RPMI8226 (cell line): Measurements from ENCODE around the gene TMEM53.
"Not testable (repeated sequence)": the region's sequence is repeated elsewhere in the genome, so short reads cannot be mapped to it uniquely, and the experiment has no call there.

Experiments
- DNase-seq: peaks from one replicate; pipeline ENCODE4 v3.0.0-alpha.2; 2015

The TMEM53 gene

DNA sequence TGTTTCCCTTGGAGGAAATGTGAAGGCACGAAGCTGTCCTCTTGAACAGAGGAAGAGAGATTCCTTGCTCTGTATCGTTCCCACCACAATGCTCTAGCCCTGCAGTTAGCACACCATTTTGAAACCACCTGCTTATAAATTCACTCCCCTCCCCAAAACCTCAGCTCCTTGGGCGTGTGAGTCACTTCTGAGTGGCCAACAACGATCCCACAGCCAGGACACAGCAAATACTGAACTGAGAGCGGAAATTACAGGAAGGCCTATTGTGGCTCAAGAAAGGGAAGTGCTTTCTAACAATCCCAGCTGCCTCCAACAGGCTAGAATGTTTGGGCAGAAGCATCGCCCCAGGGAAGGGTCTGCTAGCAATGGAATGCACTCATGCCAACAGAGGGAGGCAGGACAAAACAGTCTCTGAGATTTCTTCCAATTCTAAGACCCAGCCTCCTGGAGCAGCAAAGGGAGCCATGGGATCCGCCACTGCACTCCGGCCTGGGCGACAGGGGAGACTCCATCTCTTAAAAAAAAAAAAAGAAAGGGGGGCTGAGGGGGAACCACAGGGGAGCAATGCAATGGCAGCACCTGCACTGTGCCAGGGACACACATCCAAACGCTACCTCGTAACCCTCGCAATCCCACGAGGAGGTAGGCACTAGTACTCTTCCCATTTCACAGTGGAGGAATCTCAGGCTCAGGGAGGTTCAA lies 1.9 kb downstream of the TMEM53 start:
- DNase-seq, result peak; percentile 91

DNA sequence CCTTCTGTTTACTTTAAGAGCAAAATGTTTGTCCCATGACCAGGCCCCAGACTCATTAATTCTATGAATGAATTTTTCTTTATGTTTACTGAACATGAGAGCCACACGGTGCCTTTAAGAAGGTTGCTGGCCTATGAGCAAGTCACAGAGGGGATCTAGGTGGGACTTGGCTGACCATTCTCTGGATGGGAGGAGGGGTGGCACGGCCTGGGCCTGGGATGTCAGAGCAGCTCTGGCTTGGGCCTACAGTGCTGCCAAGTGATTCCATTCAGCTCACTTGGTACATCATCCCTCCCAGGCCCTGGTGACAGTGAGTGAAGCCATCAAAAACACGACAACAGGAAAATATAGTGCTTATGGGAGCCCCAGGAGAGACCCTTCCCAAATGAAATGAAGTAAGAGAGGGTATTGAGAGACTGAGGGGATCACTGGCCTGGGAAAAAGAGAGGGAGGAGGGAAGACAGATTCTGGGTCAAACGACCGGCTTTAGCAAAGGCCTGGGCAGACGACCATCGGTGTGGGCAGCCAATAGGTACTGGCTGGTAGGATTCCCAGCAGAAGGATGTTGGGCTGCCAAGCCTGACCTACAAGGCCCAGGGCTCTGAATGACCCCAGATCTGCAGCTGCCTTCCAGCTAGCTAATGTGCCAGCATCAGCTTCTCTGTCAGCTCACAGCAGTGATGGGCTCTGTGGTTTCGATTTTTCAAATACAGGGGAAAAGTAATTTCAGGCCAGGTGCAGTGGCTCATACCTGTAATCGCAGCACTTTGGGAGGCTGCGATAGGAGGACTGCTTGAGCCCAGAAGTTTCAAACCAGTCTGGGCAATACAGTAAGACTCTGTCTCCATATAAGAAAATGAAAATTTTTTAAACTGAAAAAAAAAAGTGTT lies 3.3 kb downstream of the TMEM53 start:
- peak; percentile 94 for DNase-seq

DNA sequence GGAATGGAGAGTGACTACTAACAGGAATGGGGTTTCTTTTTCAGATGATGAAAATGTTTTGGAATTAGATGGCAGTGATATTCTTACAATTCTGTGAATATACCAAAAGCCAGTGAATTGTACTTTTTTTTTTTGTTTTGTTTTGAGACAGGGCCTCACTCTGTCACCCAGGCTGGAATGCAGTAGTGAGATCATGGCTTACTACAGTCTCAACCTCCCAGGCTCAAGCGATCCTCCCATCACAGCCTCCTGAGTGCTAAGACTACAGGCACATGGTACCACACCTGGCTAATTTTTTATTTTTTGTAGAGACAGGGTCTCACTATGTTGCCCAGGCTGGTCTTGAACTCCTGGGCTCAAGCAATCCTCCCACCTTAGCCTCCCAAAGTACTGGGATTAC lies 7.6 kb downstream of the TMEM53 start:
- DNase-seq, result not testable (repeated sequence)

DNA sequence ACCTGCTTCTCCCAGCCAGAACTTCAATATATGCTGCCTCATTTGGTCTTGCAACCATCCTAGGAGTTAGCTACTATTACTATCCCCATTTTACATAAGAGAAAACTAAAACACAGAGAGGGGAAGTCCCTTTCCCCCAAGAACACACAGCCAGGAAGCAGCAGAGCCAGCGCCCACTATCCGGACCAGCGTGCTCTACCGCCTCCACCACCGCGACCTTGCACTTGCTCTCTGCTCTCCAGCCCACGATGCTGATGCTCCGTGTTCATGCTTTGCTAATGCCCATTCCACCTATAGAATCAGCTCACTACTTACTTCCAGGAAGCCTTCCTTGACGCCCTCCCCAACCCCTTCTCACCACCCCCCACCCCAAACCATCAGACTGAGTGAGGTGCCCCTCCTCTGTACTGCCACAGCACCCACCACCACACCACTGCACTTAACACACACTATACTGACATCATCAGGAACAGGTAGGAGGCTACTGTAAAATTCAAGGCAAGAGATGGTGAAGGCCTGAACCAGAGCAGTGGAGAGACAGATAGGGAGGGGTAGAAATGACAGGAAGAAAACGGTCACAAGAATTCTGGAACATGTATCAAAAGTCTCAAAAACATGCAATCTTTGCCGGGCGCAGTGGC lies 9.4 kb downstream of the TMEM53 start:
- DNase-seq, result no peak

DNA sequence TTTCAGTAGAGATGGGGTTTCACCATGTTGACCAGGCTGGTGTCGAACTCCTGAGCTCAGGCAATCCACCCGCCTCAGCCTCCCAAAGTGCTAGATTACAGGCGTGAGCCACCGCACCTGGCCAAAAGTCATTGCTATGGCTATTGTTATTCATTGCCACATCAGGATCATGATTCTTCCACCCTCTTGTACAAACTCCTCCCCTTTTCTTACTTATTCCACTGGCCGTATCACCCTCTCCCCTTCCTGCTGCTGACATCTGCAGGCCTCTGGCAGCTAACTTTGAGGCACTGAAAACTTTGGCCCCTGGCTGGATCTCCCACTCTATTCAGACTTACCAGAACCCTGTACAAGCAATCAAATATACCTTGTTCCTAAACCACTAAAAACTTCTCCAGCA lies 10.9 kb downstream of the TMEM53 start:
- DNase-seq, result no peak

DNA sequence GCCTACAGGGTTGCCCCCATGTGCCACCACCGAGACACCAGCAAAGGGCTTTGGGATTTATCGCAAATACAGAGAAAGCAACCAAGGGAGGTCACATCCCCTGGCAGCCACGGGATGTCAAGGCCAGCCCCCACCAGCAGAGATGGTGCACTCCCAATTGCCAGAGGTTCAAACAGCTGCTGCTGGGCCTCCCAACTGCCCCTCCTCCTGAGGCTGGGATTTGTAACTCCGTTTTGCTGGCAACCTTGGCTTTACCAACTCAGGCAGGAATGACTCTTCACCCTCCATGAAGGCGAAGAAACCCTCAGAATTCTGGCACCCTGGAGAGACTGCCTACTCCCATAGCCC lies 11.6 kb downstream of the TMEM53 start:
- no peak for DNase-seq

DNA sequence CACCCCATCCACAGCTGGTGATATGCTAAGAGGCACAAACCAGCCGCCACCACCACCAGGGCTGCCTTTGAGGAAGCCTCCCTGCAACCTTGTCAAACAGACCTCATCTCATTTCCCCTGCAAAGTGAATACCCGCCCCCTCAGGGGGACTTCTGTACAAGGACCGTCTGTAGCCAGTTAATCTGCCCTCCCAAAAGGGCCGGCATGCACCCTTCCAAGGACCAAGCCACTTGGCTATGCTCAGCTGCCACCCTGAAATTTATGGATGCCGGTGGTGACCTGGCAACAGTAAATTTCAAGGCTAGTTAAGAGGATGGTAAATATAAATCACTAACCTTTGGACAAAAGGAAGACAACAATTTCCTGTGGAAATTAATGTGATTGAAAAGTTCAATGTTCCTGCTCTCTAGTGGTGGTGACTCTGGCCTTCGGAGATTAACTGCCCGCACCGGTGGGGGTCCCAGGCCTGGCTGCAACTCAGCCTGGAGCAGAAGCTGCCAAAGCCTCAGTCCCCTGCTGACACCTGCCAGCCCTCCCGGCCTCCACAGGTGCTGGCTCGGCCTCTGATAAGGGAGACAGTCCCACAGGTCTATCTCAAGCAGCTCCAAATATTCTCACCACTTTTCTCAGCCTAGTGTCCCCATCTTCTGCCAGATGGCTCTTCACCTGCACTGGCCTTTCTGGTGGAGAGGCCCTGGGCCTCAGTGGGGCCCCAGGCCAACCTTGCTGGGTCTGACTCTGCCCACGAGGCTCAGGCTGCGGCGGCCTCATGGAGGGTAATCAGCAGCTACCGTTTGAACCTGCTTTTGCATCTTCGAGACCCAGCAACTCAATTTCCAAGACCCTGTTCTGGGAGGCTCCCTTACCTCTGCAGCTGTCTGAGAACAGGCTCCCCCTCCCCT lies 12.2 kb downstream of the TMEM53 start:
- peak; percentile 30 for DNase-seq

DNA sequence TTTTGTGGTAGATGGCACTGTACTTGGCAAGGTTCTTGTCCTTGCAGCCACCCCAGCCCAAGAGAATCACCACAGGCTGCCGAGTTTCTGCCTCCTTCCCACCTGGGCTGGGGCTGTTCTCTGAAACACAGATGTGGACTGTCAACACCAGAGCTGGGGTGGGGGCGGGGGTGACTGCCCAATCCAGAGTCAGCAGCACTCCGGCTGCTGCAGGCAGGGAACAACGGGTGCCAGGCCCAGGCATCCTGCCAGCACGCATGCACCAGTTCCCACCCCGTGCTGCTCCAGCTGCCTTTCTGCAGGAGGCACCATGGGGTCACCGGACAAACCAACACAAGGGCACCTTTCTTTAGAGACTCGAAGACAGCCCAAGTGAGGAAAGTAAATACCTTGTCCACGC lies 14.1 kb downstream of the TMEM53 start:
- DNase-seq, result peak; percentile 99

DNA sequence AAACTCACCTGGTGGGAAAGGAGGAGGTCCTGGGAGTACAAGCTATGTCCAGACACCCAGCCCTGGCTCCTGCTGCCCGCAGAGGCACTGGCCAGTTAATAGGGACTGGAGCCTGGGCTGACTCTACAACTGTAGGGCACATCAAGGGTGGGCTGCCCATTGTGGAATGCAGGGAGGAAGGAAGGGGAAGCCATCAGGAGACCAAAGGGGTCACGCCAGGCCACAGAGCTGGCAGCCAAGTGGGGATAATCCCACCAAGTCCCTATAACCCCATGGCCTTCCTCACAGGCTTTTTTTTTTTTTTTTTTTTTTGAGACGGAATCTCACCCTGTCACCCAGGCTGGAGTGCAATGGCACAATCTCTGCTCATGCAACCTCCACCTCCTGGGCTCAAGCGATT lies 14.7 kb downstream of the TMEM53 start:
- no peak for DNase-seq

DNA sequence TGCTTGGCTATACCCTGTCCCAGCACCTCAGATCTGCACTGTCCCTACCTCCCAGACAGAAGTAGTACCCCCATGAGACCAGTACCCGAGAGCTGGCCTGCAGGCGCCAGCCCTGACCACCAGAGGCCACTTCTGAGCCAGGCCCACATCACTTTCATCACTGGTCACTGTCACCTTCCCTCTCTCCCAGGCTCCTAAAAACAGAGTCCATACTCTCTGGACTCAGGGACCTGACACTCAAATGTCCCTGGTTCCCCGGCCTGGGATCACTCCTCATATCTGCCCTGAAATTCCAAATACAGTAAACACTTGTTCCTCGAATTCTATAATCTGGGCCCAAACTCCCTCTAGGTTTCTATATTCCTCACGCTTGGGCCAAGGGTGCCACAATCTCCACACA lies 18.7 kb downstream of the TMEM53 start:
- DNase-seq, result no peak

DNA sequence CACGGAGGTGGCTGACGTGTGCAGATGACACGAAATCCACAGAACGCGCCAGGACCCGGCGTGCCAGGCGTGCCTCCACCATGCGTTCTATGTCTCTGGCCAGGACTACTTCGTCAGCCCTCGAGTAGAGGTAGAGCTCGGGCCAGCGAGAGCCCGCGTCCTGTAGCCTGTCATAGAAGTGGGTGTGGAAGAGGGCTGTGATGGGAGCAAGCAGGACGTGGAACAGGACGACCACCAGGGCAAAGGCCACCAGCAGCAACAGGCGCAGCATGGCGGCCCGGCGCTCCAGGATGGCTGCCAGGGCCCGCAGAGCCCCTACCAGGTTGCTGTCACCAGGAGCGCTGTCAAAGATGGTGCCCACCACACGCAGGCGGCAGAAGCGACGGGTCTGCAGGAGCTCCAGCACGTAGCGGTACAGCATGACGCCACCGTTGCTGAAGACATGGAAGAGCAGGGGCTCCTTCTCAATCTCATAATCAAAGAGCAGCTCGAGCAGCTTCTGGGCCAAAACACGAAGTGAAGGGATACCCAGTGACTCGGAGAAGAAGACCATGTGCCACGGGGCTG lies 19.6 kb downstream of the TMEM53 start:
- no peak for DNase-seq

DNA sequence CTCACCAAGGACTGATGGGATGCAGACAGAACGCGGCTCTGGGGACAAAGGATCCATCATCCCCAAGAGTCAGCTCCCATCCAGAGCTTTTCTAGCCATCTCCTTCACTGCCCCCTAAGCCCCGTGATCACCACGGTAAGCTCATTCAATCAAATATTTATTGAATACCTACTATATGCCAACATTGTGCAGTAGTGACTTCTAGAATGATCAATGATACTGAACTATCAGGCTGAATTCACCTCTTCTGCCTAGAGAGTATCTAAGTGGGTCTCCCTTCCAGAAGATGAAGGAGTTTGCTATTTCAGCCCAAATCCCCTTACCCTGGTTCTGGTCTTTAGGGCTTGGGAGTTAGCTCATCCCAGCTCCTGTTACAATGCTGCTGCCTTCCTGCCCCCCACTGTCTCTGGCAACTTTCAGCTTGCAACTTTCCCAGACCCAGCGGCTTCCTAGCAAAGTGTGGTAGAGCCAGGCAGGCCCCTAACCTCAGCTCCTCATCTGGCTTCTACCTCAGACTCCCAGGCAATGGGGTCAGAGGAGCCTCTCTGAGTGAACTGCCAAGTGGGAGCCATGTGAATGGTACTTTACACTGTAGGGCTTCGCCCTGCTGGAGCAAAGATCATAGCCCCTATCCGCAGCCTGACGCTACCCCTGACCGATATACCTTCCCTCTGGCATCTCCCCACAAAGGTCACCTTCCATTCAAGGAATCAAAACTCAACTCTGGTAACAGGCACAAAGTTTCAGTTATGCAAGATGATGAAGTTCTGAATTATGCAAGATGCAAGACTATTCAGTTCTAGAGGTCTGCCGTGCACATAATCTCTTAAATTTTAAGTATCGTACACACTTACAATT lies 20.9 kb downstream of the TMEM53 start:
- DNase-seq, result no peak

DNA sequence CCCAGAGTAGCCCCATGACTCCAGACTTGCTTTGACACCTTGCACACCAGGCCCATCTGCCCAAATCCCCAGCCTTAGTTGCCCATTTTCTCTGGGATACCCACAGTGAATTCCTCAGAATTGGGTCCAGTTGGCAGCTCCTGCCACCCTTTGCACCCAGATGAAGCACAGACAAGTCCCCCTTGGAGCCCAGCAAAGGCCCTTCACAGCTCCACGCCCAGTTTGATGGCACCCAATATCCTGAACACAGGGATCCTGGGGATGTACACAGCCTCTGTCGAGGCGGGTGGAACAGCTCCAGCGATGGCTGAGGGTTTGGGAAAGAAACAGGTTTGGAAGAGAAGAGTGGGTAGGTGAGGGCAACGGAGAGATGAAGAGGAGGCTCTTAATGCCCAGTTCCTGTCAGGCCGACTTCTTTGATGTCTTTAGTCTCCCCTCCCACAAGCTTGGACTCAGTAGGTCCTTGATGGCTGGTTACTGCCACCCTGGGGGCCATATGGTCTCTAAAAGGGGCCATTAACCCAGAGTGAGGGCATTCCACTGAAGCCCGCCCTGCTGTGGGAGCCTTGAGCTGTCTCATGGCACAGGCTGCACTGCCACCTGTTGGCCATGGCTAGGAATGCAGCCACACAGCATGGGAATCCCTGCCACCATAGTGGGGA lies 21.7 kb downstream of the TMEM53 start:
- DNase-seq, result peak; percentile 83

DNA sequence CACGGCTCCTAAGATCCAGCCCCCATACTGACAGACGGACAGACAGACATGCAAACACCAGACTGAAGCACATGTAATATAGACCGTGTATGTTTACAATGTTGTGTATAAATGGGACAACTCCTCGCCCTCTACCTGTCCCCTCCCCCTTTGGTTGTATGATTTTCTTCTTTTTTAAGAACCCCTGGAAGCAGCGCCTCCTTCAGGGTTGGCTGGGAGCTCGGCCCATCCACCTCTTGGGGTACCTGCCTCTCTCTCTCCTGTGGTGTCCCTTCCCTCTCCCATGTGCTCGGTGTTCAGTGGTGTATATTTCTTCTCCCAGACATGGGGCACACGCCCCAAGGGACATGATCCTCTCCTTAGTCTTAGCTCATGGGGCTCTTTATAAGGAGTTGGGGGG lies 23.2 kb downstream of the TMEM53 start:
- no peak for DNase-seq

DNA sequence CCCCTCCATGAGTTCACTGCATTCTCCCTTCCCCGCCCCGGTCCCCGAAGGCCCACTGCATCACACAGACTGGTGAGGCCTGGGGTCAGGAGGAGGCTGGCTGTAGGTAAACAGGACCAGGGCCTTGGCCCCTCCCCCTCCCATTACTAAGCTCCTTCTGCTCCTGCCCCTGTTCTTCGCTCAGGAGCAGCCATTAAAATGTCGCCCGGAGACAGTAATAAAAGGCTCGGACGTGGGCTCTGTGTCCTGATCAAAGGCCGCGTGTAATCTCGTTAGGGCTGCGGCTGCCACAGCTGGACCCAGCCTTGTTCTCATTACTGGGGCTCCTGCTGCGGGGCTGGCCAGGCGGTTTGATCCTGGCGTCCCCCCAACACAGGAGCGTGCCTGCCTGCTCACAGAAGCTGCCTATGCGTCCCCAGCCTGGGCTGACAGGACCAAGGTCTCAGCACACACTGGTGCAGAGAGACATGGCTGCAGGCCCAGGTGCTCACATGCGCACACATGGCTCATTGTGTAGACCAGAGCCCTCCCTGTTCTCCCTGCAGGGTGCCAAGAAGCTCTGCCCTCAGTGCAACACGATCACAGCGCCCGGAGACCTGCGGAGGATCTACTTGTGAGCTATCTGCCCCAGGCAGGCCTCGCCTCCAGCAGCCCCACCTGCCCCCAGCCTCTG lies 24.0 kb downstream of the TMEM53 start:
- no peak for DNase-seq

DNA sequence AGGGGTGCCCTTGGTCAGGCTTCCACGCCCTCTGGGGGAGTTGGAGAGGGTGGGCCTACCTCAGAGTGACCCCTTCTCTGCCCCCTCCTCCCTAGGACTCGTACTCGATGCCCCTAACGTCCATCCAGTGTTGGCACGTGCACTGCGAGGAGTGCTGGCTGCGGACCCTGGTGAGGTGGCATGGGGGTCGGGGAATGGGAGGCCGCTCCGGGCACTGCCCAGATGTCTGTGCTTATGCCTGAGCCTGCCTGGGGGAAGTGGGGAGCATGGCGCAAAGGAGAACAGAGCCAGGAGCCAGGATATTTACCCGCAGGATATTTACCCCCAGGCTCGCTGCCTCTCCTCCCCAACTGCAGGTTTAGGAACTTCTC lies 24.5 kb downstream of the TMEM53 start:
- no peak for DNase-seq

DNA sequence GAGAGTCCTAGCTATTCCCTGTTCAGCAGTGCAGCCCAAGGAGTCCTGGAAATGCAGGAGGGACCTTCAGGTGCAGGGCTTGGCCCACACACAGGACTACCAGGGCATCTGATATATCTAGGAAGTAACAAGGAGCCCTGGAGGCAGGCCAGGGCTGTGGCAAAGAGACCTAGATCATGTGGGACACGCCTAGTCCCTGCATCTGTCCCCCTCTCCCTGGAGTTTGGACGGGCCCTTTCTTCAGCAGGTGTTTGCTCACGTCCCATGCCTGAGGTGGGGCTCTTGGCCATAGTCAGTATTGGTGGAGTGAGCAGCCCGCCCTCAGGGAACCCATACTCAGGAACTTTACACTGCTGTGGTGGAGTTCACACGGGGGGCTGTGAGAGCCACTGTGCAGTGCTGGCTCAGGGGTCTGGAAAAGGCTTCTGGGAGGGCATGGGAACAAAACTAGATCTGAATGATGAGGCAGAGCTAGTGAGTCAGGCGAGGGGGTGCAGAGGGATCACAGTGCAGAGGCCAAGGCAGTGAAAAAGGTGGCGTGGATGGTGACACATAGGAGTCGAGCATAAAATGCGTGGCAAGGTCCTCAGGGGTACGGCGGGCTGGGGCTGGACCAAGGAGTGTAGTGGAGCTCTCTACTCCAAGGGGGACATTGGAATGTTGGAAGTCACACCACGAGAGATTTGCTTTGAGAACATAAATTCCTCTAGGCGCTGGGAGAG lies 25.6 kb downstream of the TMEM53 start:
- no peak for DNase-seq

DNA sequence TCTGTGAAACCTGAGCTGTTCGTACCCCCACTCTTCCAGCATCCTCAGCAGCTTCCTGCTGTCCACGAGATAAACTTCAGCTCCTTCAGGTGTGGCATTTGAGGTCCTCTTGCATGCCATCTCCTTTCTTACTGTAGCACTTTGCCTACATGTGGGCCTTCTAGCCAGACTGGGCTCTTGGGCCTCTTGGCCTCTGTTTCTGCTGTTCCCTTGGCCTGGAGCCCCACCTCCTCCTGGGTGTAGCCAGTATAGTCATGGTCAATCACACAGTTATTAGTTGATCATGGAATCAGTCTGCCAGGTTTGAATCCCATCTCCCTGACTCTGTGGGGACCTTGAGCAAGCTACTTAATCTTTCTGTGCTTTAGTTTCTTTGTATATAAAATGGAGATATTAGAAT lies 26.4 kb downstream of the TMEM53 start:
- DNase-seq, result no peak

DNA sequence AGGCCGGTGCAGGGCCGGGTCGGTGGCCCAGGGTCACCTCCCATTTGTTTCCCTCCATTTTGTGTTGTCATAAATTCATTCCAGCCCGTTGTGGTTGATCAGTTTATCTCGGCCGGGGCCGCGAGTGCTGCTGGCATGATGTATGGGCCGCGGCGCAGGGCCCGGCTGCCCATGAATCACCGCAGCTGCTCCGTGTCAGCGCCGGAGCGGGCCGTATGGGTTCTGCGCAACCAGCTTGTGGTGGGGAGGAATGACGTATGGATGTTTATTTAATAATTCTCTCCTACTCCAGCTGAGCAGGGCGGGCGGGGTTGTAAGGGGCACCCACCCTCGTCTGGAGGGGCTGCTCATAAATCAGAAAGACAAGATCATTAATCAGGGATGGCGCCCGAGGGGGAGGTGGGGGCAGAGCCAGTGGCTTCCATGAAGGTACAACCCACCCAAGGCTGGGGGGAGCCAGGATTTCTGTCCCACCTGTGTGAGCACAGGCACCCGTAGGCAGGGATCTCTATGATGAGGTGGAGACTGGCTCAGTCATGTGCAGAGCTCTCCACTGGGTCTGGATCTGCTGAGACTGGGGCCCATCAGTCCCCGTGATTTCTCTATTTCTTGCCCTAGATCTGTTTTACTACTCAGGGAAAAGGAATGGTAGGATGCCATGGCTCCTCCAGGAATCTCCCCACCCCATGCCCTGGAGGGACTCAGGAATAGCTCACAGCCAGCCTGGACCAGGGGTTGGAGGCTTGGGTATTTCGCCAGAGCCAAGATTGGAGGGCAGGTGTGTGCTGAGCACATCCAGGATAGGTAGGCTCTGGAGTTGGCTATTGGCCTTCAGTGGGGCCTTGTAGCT lies 27.8 kb downstream of the TMEM53 start:
- no peak for DNase-seq
